HG03571 (cell line): Measurements from ENCODE around the gene PGLYRP2.

Experiments
- ATAC-seq: cut with Tn5 transposase; IDR thresholded peaks from one replicate; pipeline ENCODE4 v1.9.1; 2021; ENCODE audit not compliant: unreplicated experiment

Gene PGLYRP2

GRCh38 chr19:15442142-15442920 lies 37.0 kb downstream of the PGLYRP2 start:
- no peak for ATAC-seq

DNA sequence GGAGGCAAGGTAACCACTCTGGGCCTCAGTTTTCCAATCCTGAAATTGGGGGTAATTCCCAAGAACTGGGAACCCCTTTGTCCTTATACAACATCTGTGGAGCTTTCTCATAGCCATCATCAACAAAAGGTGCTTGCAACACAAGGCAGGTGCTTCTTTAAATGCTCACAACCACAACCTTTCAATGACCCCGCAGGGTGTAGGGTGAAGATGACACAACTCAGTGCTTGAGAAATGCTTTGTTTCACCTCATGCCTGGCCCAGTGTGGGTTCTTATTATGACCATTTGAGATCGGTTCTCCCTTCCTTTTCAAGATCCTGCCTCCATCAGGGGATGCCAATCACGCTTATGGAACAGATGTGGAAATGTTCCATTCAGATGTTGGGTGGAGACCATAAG lies 38.0 kb downstream of the PGLYRP2 start:
- ATAC-seq: no peak

- ATAC-seq: no peak
Observed at GRCh38 chr19:15439821-15440641, 39.3 kb downstream of the PGLYRP2 start.

DNA sequence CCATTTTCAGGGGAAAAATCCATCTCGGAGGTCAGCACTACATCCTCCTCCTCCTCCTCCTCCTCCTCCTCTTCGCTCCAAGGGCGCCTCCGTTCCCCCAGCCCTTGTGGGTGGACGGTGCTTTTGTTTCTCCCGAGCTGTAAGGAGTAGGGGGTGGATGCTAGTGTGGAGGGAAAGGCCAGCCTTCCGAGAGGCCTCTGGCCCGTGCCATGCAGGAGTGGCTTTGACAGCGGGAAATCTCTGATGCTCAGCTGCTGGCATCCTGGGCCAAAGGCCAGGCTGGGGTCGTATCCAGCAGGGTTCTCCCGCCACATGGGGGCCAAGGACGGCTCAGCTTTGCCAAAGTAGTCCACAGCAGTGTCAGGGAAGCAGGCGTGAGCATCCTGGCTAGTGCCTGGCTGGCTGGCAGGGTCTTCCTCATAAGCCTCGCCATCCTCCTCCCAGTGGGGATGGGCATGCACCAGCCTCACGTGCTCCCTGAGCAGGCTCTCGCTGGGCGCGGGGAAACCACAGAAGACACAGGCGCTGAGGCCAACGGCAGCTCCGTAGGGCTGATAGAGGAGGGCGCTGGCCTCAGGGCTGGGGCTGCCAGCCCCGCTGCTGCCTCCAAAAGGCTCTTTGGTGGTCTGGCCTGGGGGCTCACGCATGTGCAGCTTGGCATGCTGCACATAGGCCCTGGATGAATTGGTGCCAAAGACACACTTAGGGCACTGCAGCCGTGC lies 40.1 kb downstream of the PGLYRP2 start:
- no peak for ATAC-seq

DNA sequence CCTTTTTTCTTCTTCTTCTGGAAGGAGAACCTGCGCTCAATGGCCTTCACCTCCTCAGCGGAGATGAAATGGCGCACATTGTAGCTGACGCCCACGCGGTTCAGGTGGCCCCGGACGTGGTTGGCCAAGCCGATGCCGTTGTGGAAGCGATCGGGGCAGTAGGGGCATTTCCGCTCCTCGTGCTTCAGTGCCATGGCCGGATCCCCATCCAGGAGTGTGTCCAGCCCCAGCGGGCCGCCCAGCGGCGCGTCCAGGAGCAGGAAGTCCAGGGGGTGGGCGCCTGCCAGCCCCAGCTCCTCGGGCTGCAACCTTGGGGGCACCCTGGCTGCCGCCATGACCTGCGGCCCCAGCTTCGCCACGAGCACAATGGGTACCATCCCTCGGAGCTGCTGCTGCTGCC lies 40.7 kb downstream of the PGLYRP2 start:
- no peak for ATAC-seq

GRCh38 chr19:15438124-15438496 lies 41.2 kb downstream of the PGLYRP2 start:
- ATAC-seq: no peak

GRCh38 chr19:15437355-15438123 lies 41.8 kb downstream of the PGLYRP2 start:
- ATAC-seq: no peak

DNA sequence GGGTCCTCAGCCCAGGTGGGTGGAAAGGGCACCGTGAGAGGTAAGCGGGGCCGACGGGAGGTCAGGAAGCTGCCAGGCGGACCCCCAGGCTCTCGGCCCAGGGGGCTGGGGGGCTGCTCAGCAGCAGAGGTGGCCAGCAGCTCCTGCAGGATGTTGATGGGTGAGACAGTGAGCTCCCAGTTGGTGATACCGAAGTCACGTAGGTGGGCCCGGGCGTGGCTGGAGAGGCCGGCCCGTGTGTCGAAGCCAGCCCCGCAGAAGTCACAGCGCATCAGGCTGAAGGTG lies 42.5 kb downstream of the PGLYRP2 start:
- ATAC-seq: no peak

DNA sequence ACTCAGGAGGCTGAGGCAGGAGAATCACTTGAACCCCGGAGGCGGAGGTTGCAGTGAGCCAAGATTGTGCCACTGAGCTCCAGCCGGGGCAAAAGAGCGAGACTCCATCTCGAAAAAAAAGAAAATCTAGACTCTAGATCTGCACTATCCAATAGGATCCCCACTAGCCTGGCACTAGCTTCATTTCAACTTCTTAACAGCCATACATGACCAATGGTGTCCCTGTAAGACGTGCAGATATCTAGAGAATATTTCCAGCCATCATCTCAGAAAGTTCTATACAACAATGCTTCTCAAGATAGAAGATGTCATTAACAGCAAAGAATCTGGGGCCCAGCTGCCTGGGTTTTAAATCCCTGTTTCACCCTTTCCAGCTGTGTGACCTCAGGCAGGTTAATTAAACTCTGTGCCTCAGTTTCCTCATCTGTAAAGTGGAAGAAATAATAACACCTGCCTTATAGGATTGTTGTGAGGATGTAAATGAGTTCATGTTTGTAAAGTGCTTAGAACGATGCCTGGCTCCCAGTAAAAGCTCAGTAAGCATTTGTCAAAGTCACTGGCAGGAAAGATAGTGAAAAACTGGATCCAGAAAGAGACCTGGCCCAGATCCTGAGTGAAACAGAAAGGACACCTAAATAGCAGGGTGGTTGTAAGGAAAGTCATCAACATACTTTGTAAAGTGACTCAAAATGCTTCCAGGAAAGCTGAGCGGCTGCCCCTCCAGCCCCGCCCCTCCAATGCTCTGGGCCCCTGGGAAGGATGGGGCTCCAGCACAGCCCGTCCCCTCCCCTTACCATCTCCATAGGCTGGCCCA lies 43.1 kb downstream of the PGLYRP2 start:
- ATAC-seq: no peak

GRCh38 chr19:15433519-15434069 lies 45.7 kb downstream of the PGLYRP2 start:
- no peak for ATAC-seq

GRCh38 chr19:15432629-15433518 lies 46.4 kb downstream of the PGLYRP2 start:
- ATAC-seq: no peak

GRCh38 chr19:15432018-15432494 lies 47.2 kb downstream of the PGLYRP2 start:
- no peak for ATAC-seq

DNA sequence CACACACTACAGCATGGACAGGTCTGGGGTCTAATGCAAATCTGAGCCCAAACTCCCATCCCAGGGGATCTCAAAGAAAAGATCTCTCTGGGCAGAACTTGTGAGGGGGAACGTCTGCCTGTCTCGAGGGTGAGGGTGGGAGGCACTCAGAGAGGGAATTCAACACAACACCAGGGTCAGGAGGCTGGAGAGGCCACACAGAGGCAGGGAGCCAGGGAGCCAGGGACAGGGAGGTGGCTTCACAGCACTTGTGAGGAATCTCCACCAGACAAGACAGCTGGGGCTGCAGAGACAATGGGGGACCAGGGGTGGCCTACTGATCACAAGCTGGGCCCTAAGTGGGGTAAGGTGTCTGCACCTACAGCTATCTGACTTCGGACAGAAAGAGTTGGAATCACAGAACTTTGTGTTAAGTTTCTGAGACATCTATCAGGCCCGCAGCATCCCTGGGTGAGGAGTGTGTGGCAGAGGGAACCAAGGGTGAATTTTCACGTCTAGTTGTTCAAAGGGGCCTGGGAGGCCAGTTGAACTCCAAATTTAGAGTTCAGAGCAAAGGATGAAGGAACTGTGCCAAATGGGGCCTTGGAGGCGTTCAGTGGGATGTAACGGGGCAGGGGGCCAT lies 47.8 kb downstream of the PGLYRP2 start:
- no peak for ATAC-seq

DNA sequence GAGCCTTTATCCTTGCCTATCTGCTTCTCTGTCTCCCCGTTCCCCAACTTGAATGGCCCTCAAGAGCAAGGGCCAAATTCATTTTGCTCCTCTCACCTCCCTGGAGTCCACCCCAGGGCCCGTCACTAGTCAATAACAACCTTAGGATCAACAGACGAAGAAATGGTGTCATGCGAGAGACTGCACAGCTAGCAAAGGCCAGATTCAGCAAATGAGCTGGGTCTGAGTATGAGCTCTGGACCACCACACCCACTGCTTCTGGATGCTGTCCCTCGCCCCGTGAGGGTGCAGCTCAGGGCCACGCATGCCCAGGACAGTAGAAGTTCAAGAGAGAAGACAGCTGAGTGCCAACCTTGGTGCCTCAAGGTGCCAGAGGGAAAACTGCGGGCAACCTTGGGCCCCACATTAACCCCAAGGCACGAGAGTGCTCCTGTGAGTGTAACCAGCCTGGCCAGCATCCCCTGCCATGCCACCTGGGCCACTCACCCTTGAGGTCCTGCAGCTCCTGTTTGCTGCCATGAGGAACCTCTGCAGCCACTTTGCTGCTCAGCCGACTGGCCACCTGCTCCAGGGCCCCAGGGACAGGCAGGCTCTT lies 48.7 kb downstream of the PGLYRP2 start:
- ATAC-seq: no peak

- ATAC-seq: no peak
Observed at GRCh38 chr19:15429825-15430467, 49.4 kb downstream of the PGLYRP2 start.

- ATAC-seq: no peak
Observed at GRCh38 chr19:15428956-15429824, 50.1 kb downstream of the PGLYRP2 start.
